Measurements from ENCODE around the gene POPDC3.

The POPDC3 gene

GRCh38 chr6:105207524-105208269, 27.9 kb upstream of the POPDC3 start:
- POLR2A ChIA-PET: no interaction called here
- CTCF ChIA-PET: interaction anchor here (1.0 to 1.2 kb wide), 2 partner anchors 13 to 28 kb away, joined by 3 read pairs; no protein-coding TSS in a partner anchor
- H3K9me3 ChIP-seq (ENCODE audit: control insufficient read depth, insufficient read depth, low read depth, low read length): no peaks in the 10 kb centered on the region
- TF ChIP-seq ZXDB (tag by site-specific recombination; IDR thresholded peaks at IDR 0.05): no peak
- TF ChIP-seq ZBTB8A (tag by site-specific recombination; IDR thresholded peaks at IDR 0.05): no peak
- no peak for TF ChIP-seq PRDM6 (tag by site-specific recombination; IDR thresholded peaks at IDR 0.05)
- no peak for TF ChIP-seq YY1 (tag by site-specific recombination; IDR thresholded peaks at IDR 0.05)
- TF ChIP-seq ZNF324 (tag by site-specific recombination; IDR thresholded peaks at IDR 0.05): no peak
- TF ChIP-seq, protein P1, sequence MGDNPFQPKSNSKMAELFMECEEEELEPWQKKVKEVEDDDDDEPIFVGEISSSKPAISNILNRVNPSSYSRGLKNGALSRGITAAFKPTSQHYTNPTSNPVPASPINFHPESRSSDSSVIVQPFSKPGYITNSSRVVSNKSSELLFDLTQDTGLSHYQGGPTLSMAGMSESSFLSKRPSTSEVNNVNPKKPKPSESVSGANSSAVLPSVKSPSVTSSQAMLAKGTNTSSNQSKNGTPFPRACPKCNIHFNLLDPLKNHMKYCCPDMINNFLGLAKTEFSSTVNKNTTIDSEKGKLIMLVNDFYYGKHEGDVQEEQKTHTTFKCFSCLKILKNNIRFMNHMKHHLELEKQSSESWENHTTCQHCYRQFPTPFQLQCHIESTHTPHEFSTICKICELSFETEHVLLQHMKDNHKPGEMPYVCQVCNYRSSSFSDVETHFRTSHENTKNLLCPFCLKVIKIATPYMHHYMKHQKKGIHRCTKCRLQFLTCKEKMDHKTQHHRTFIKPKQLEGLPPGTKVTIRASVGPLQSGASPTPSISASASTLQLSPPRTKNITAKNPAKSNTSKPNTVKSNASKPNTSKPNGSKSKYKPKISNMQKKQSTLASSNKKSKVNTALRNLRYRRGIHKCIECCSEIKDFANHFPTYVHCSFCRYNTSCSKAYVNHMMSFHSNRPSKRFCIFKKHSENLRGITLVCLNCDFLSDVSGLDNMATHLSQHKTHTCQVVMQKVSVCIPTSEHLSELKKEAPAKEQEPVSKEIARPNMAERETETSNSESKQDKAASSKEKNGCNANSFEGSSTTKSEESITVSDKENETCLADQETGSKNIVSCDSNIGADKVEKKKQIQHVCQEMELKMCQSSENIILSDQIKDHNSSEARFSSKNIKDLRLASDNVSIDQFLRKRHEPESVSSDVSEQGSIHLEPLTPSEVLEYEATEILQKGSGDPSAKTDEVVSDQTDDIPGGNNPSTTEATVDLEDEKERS (tag by site-specific recombination; IDR thresholded peaks at IDR 0.05): no peak
- no peak for TF ChIP-seq ZNF335 (tag by site-specific recombination; conservative IDR thresholded peaks at IDR 0.05)
- TF ChIP-seq PRDM2 (tag by site-specific recombination; IDR thresholded peaks at IDR 0.05; ENCODE audit: borderline replicate concordance): no peak
- TF ChIP-seq ZNF558 (tag by site-specific recombination; IDR thresholded peaks at IDR 0.05): no peak
- TF ChIP-seq ZNF280C (tag by site-specific recombination; IDR thresholded peaks at IDR 0.05): no peak
- no peak for TF ChIP-seq ZBTB17 (tag by site-specific recombination; IDR thresholded peaks at IDR 0.05)
- TF ChIP-seq ZNF544 (tag by site-specific recombination; IDR thresholded peaks at IDR 0.05): no peak
- TF ChIP-seq ZNF514 (tag by site-specific recombination; IDR thresholded peaks at IDR 0.05): no peak
- TF ChIP-seq, protein P2, sequence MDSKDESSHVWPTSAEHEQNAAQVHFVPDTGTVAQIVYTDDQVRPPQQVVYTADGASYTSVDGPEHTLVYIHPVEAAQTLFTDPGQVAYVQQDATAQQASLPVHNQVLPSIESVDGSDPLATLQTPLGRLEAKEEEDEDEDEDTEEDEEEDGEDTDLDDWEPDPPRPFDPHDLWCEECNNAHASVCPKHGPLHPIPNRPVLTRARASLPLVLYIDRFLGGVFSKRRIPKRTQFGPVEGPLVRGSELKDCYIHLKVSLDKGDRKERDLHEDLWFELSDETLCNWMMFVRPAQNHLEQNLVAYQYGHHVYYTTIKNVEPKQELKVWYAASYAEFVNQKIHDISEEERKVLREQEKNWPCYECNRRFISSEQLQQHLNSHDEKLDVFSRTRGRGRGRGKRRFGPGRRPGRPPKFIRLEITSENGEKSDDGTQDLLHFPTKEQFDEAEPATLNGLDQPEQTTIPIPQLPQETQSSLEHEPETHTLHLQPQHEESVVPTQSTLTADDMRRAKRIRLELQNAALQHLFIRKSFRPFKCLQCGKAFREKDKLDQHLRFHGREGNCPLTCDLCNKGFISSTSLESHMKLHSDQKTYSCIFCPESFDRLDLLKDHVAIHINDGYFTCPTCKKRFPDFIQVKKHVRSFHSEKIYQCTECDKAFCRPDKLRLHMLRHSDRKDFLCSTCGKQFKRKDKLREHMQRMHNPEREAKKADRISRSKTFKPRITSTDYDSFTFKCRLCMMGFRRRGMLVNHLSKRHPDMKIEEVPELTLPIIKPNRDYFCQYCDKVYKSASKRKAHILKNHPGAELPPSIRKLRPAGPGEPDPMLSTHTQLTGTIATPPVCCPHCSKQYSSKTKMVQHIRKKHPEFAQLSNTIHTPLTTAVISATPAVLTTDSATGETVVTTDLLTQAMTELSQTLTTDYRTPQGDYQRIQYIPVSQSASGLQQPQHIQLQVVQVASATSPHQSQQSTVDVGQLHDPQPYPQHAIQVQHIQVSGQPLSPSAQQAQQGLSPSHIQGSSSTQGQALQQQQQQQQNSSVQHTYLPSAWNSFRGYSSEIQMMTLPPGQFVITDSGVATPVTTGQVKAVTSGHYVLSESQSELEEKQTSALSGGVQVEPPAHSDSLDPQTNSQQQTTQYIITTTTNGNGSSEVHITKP (tag by site-specific recombination; IDR thresholded peaks at IDR 0.05): no peak
- no peak for TF ChIP-seq ZNF404 (tag by site-specific recombination; IDR thresholded peaks at IDR 0.05)
- H3K4me3 ChIP-seq (ENCODE audit: low read depth, low read length): no peak overlapping the region
- H3K27ac ChIP-seq (ENCODE audit: extremely low read depth, low read depth, low read length): no peak overlapping the region
- H3K36me3 ChIP-seq (ENCODE audit: control insufficient read depth in 2 of 2, insufficient read depth in 1 of 2, low read length in 2 of 2): no peaks in the 10 kb centered on the region
- peaks cover 14% of the 10 kb centered on the region for H3K4me1 ChIP-seq (ENCODE audit: control insufficient read depth, insufficient read depth, low read length)
